Neural cell (in vitro differentiated cells): ENCODE results near the gene CMBL. TPM values are rescaled to one million over a fixed set of nuclear protein-coding genes. Genes with fewer than 3 reads are reported as not detected.

Experiments used
- H2AFZ ChIP-seq: fragments of 200-600, 300-800 bp; sonication (generic), shearing (Covaris generic); 2 replicates; pipeline ENCODE4 v1.6.0; 2014; ENCODE audit warnings: low read depth, mild to moderate bottlenecking, antibody characterized with exemption, low read length, moderate library complexity
- H3F3A ChIP-seq: fragments of 200-600 bp; shearing (Covaris generic); 2 replicates; pipeline ENCODE4 v1.6.1; 2016; ENCODE audit warnings: mild to moderate bottlenecking, moderate library complexity, mixed read lengths, antibody characterized with exemption, low read length; ENCODE audit not compliant: insufficient read depth, poor library complexity, severe bottlenecking
- H3K27ac ChIP-seq: fragments of 200-600, 300-800 bp; sonication (generic), shearing (Covaris generic); 2 replicates; pipeline ENCODE4 v1.5.1; 2014; ENCODE audit warnings: mild to moderate bottlenecking, low read length, moderate library complexity
- H3K27me3 ChIP-seq: fragments of 300-800, 200-600 bp; sonication (generic), shearing (Covaris generic); 2 replicates; pipeline ENCODE4 v1.6.0; 2014; ENCODE audit warnings: mild to moderate bottlenecking, low read depth, low read length, moderate library complexity; ENCODE audit not compliant: insufficient read depth
- H3K36me3 ChIP-seq: fragments of 300-800, 200-600 bp; sonication (generic), shearing (Covaris generic); 2 replicates; pipeline ENCODE4 v1.5.1; 2014; ENCODE audit warnings: mild to moderate bottlenecking, antibody characterized with exemption, low read length, moderate library complexity; ENCODE audit not compliant: insufficient read depth
- H3K4me2 ChIP-seq: fragments of 300-800, 200-600 bp; sonication (generic), shearing (Covaris generic); 2 replicates; pipeline ENCODE4 v1.6.0; 2014; ENCODE audit warnings: mild to moderate bottlenecking, low read length
- H3K4me3 ChIP-seq: fragments of 300-800, 200-600 bp; sonication (generic), shearing (Covaris generic); 2 replicates; pipeline ENCODE4 v1.5.1; 2014; ENCODE audit warnings: mild to moderate bottlenecking, low read length, moderate library complexity
- H3K79me2 ChIP-seq: fragments of 200-600 bp; shearing (Covaris generic); replicated peaks from 2 replicates; pipeline ENCODE4 v1.6.0; 2014; ENCODE audit warnings: mild to moderate bottlenecking, low read length, moderate library complexity; ENCODE audit not compliant: insufficient read depth
- H3K9ac ChIP-seq: fragments of 300-800, 200-600 bp; sonication (generic), shearing (Covaris generic); 2 replicates; pipeline ENCODE4 v1.6.1; 2016; ENCODE audit warnings: mild to moderate bottlenecking, low read length, mixed read lengths
- H3K9me2 ChIP-seq: fragments of 200-600 bp; shearing (Covaris generic); 2 replicates; pipeline ENCODE4 v1.6.1; 2016; ENCODE audit warnings: mild to moderate bottlenecking, low read length, mixed read lengths; ENCODE audit not compliant: insufficient read depth
- H3K9me3 ChIP-seq: fragments of 200-600, 300-800 bp; sonication (generic), shearing (Covaris generic); 2 replicates; pipeline ENCODE4 v1.6.1; 2016; ENCODE audit warnings: mild to moderate bottlenecking, mixed run types, low read length, moderate library complexity, mixed read lengths
- H4K20me1 ChIP-seq: fragments of 200-600 bp; shearing (Covaris generic); 2 replicates; pipeline ENCODE4 v1.6.1; 2016; ENCODE audit warnings: mild to moderate bottlenecking, mixed run types; ENCODE audit not compliant: insufficient read depth
- EP300 ChIP-seq: fragments of 450-650 bp; conservative IDR thresholded peaks from 2 replicates; pipeline ENCODE4 v1.6.1; 2014; ENCODE audit warnings: antibody characterized with exemption, mild to moderate bottlenecking, moderate library complexity; ENCODE audit not compliant: poor library complexity, severe bottlenecking
- EZH2 ChIP-seq: fragments of 200-600, 300-800 bp; shearing (Covaris generic), sonication (generic); IDR thresholded peaks from 2 replicates; pipeline ENCODE4 v1.6.1; 2014; ENCODE audit warnings: antibody characterized with exemption, low read length, borderline replicate concordance, mild to moderate bottlenecking; ENCODE audit not compliant: insufficient read depth, poor library complexity, severe bottlenecking
- MXI1 ChIP-seq: fragments of 450-650 bp; conservative IDR thresholded peaks from 2 replicates; pipeline ENCODE4 v1.6.1; 2014; ENCODE audit warnings: antibody characterized with exemption, mild to moderate bottlenecking; ENCODE audit not compliant: poor library complexity, severe bottlenecking
- POLR2AphosphoS5 ChIP-seq: IDR thresholded peaks from 2 replicates; pipeline ENCODE4 v1.6.1; 2012
- RAD21 ChIP-seq: fragments of 450-650 bp; conservative IDR thresholded peaks from 2 replicates; pipeline ENCODE4 v1.6.1; 2014; ENCODE audit warnings: antibody characterized with exemption, mild to moderate bottlenecking, moderate library complexity
- REST ChIP-seq: IDR thresholded peaks from 2 replicates; pipeline ENCODE4 v1.6.1; 2012; ENCODE audit warnings: borderline replicate concordance
- SMC3 ChIP-seq: fragments of 450-650 bp; conservative IDR thresholded peaks from 2 replicates; pipeline ENCODE4 v1.6.1; 2014; ENCODE audit warnings: antibody characterized with exemption, mild to moderate bottlenecking, moderate library complexity; ENCODE audit not compliant: poor library complexity
- TAF1 ChIP-seq: IDR thresholded peaks from 2 replicates; pipeline ENCODE4 v1.6.1; 2012; ENCODE audit warnings: low read depth
- polyA plus RNA-seq: library from polyadenylated mRNA; depleted of rRNA; stranded (reverse); fragments of >200 nt; gene quantifications from 2 replicates; pipeline ENCODE4 v1.2.3, GENCODE V29; 2014
- TF ChIP-seq, protein P1 (sequence below): fragments of 450-650 bp; IDR thresholded peaks from 2 replicates; pipeline ENCODE4 v1.5.1; 2014; ENCODE audit warnings: antibody characterized with exemption, mild to moderate bottlenecking, moderate library complexity; ENCODE audit not compliant: poor library complexity, severe bottlenecking

The CMBL gene
- polyA plus RNA-seq, 1 donor from 2014 or later = 0.58 TPM

DNA sequence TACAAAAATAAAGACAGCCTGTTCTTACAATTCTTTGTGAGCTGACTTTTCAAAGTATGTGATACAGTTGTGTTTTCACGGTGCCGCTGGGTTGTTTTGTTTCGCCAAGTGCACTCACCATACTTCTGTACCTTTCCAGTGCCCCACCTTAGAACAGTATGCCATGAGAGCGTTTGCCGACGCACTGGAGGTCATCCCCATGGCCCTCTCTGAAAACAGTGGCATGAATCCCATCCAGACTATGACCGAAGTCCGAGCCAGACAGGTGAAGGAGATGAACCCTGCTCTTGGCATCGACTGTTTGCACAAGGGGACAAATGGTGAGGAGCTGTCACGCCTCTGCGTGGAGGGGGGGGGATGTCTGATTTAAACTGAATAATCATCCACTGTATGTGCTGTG is 44.7 kb downstream of the CMBL start:
- H4K20me1 ChIP-seq = no peaks in the 10 kb centered on the region

GRCh38 chr5:10262121-10262774 is 45.5 kb downstream of the CMBL start:
- Histone ChIP-seq H3K36me3 (peaks cover 1% of the 10 kb centered on the region), H3K9me2 (no peaks in the 10 kb centered on the region), H2AFZ (no peak overlapping the region), H3K4me2 (no peak overlapping the region), H3K4me3 (no peak overlapping the region), H3K27ac (no peak overlapping the region), H4K20me1 (no peaks in the 10 kb centered on the region), H3K9me3 (no peaks in the 10 kb centered on the region), H3K79me2 (no peaks in the 10 kb centered on the region), H3K27me3 (no peaks in the 10 kb centered on the region), H3F3A (no peaks in the 10 kb centered on the region), H3K9ac (no peak overlapping the region)
- no peak for TF ChIP-seq REST
- TF ChIP-seq SMC3 = no peak
- no peak for TF ChIP-seq EZH2
- no peak for TF ChIP-seq RAD21
- no peak for TF ChIP-seq POLR2AphosphoS5
- no peak for TF ChIP-seq MXI1
- no peak for TF ChIP-seq TAF1
- TF ChIP-seq EP300 = no peak

More for the DNA sequence above, 44.7 kb downstream of the CMBL start:
- TF ChIP-seq SMC3 = no peak
- TF ChIP-seq, protein P1, sequence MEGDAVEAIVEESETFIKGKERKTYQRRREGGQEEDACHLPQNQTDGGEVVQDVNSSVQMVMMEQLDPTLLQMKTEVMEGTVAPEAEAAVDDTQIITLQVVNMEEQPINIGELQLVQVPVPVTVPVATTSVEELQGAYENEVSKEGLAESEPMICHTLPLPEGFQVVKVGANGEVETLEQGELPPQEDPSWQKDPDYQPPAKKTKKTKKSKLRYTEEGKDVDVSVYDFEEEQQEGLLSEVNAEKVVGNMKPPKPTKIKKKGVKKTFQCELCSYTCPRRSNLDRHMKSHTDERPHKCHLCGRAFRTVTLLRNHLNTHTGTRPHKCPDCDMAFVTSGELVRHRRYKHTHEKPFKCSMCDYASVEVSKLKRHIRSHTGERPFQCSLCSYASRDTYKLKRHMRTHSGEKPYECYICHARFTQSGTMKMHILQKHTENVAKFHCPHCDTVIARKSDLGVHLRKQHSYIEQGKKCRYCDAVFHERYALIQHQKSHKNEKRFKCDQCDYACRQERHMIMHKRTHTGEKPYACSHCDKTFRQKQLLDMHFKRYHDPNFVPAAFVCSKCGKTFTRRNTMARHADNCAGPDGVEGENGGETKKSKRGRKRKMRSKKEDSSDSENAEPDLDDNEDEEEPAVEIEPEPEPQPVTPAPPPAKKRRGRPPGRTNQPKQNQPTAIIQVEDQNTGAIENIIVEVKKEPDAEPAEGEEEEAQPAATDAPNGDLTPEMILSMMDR = no peak
- TF ChIP-seq POLR2AphosphoS5 = no peak
- TF ChIP-seq RAD21 = no peak
- TF ChIP-seq MXI1 = no peak
- no peak for TF ChIP-seq EP300
- no peak for TF ChIP-seq TAF1
- no peak for TF ChIP-seq EZH2
- TF ChIP-seq REST = no peak
- Histone ChIP-seq H3K27ac (no peak overlapping the region), H3K9ac (no peak overlapping the region), H3K4me3 (no peak overlapping the region), H3K79me2 (no peaks in the 10 kb centered on the region), H3K36me3 (no peaks in the 10 kb centered on the region), H3K27me3 (no peaks in the 10 kb centered on the region), H3K9me3 (no peaks in the 10 kb centered on the region), H2AFZ (no peak overlapping the region), H3K4me2 (no peak overlapping the region), H3F3A (no peaks in the 10 kb centered on the region), H3K9me2 (no peaks in the 10 kb centered on the region)
